Frontal cortex (tissue), 4 donors: ENCODE measurements around the gene EFCAB6. TPM values are rescaled to one million over a fixed set of nuclear protein-coding genes. Genes with fewer than 3 reads are reported as not detected.

Source experiments
- DNase-seq, 2 donors: peaks; one replicate each; pipeline ENCODE4 v3.0.0; 2012; ENCODE audit warnings: low spot score in 2 of 2
- FAIRE-seq: peaks from 2 replicates; lab custom pipeline; 2012; peaks lifted over from hg19 to GRCh38; lab: Jason Lieb, UNC
- total RNA-seq: library from RNA; depleted of rRNA; stranded (reverse); fragments of >200 nt; gene quantifications from one replicate; pipeline ENCODE4 v1.2.3, GENCODE V29; 2014
- donor health status: control.
- donor health status: control.
- donor health status: control.

The EFCAB6 gene
- total RNA-seq, 1 donor from 2014 or later, result 9.4 TPM

DNA sequence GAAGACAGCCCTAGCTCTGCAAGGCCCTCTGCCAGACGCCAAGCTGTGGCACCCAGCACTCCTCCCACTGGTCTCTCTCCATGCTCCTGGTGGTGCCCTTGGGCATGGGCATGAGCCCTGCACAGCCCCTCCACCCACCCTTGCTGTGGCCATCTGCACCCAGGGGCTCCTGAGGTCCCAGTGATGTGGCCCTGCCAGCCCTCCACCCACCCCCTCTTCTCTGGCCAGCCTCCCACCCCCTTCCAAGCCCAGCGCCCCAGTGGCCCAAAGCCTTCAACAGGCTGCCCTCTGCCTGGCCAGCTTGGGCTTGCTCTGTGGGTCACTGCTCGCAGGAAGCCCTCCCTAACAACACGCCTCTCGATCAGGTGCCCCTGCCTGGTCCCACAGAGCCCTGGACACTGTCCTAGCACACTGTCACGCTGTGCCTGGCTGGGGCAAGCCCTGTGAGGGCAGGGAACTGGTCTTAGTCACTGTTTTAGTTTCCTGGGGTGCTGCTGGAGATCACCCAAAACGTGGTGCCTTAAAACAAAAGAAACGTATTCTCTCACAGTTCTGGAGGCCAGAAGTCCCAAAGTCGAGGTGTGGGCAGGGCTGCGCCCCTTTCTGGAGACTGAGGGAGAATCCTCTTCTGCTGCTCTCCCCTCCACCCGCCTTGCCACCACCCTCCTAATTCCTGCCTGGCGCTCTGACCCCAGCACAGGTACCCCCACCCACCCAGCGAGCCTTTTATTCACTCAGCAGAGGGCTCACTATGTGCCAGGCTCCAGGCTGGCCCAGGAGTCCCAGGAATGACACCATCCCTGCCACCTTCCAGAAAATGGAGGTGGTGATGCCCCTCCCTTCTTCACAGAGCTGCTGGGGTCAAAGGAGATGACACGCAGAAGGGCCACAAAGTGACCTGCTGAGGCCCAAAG is 35.5 kb upstream of the EFCAB6 start:
- no peak for FAIRE-seq
- no peak for DNase-seq

- FAIRE-seq (no peak), DNase-seq (no peak)
These were observed 34.9 kb upstream of the EFCAB6 start for GRCh38 chr22:43846966-43847365.

- no peak for DNase-seq
- FAIRE-seq, result no peak
These were observed 33.9 kb upstream of the EFCAB6 start for GRCh38 chr22:43845981-43846380.

- no peak for DNase-seq
- no peak for FAIRE-seq
These were observed 32.7 kb upstream of the EFCAB6 start for GRCh38 chr22:43844560-43845545.

DNA sequence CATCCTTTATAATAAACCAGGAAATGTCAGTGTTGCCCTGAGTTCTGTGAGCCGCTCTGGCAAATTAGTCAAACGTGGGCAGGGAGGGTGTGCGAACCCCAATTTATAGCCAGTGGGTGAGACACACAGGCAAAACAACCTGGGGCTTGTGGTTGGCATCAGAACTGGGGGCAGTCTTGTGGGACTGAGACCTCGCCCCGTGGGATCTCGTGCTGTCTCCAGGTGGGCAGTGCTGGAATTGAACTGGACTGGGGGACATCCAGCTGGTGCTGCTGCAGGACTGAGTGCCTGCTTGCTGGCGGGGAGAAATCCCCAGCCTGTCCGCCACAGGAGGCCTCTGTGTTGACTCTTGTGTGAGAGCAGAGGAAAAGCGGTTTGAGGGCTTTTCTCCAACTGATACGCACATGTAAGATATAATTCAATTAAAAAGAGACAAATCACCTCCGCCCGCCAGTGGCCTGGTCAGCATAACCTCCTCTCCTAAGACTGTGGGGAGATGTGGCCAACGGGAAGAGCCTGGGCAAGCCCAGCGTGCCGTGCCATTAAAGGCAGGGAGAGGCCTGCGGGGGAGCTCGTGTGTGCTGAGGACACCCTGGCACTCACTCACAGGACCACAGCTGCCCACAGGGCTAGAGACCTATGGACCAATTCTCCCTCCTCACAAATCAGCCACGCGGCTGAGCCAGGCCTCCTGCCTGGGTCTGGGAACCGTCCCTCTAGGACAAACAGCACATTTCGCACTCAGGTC is 31.9 kb upstream of the EFCAB6 start:
- FAIRE-seq (no peak), DNase-seq (no peak)

DNA sequence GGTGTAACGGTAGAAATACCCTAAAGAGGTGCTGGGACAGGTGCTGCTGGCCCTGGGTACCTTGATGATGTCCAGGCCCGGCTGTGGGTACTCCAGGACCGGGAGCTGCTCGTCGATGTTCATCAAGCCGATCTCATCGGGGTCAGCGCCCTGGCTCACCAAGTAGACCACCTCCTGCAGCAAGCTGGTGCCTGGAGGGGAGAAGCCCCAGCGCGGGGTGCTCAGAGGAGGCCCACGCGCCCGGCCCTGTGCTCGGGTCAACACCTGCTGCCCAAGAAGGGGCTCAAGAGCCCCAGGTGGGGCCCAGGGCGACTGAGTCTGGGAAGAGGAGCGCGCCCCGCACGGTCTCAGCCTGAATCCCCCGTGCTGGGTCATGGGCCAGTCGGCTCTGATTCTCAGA is 29.6 kb upstream of the EFCAB6 start:
- FAIRE-seq (no peak), DNase-seq (no peak)

DNA sequence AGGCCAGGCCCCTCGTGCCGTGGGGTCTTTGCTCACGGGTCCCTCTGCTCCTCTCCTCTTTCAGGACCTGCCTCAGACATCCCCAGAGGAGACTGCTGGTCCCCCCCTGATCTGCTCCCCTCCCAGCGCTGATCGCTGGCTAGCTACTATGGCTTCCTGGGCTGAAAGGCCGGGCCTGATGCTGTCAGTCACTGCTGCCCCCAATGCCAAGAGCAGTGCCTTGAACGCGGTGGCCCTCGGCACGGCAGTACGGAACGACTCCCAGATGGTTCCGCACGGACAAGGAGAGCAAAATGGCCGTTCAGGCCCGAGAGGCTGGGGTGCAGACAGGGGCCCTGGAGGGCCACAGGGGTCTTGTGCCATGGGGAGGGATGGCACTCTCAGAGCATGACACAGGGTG is 28.7 kb upstream of the EFCAB6 start:
- no peak for FAIRE-seq
- no peak for DNase-seq

DNA sequence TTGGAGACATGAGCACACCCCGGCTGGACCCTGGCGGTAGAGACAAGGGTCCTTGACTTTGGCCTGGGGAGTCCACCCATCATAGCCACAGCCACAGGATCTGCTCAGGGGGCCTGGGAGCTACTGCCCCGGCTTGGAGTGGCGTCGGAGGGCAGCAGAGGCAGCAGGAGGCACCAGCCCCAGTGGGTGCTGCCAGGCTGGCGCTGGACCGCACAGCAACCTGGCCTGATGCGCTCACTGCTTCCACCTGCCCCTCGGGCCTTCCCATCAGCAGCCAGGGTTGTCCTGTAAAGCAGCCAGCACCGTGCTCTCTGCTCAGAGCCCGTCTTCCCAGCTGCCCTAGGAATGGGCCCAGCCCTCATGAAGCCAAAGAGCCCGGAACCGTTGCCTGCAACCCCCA is 28.3 kb upstream of the EFCAB6 start:
- no peak for FAIRE-seq

GRCh38 chr22:43839781-43840180 is 27.7 kb upstream of the EFCAB6 start:
- no peak for FAIRE-seq
- DNase-seq, result no peak

More for the DNA sequence above, 28.3 kb upstream of the EFCAB6 start:
- DNase-seq, result no peak

- FAIRE-seq, result no peak
- no peak for DNase-seq
These were observed 26.6 kb upstream of the EFCAB6 start for GRCh38 chr22:43838571-43839307.

GRCh38 chr22:43838161-43838560 is 26.1 kb upstream of the EFCAB6 start:
- no peak for FAIRE-seq

DNA sequence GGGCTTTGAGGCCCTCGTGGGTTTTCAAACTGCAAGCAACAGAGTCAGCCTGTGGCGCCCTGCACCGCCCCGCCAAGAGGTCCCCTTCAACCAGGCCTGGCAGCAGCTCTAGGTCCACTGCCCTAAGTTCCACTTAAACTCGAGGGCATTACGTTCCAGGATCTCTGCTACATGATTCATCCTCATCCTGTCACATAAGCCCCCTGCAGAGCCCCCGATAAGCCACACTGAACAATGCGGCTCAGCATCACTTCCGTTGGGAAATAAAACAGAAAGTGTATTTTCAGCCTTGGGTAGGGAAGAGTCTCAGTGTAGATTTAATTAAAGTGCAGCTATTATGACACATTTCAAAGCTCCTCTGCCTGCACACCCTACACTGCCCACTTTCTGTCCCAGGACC is 25.6 kb upstream of the EFCAB6 start:
- DNase-seq (no peak), FAIRE-seq (no peak)

More at GRCh38 chr22:43838161-43838560, 26.1 kb upstream of the EFCAB6 start:
- DNase-seq, result no peak

- DNase-seq (no peak), FAIRE-seq (no peak)
These were observed 23.6 kb upstream of the EFCAB6 start for GRCh38 chr22:43835736-43836135.

DNA sequence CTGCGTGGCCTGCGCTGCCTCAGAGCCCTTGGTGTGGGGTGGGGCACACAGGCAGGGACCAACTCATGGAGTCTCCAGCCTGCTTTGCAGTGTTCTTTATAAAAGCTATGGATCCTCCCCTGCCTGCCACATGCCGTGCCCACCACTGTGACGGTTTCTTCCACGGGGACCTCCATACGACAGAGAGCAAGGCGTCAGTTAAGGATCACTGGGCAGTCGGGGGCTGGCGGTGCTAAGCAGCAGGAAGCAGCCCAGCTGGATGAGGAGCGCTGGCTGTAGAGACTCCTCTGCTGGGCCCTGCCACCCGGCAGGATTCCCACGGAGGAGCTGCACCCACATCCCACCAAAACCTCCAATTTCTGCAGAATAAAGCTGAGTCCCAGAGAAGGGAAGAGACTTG is 23.1 kb upstream of the EFCAB6 start:
- FAIRE-seq, result no peak
- no peak for DNase-seq

DNA sequence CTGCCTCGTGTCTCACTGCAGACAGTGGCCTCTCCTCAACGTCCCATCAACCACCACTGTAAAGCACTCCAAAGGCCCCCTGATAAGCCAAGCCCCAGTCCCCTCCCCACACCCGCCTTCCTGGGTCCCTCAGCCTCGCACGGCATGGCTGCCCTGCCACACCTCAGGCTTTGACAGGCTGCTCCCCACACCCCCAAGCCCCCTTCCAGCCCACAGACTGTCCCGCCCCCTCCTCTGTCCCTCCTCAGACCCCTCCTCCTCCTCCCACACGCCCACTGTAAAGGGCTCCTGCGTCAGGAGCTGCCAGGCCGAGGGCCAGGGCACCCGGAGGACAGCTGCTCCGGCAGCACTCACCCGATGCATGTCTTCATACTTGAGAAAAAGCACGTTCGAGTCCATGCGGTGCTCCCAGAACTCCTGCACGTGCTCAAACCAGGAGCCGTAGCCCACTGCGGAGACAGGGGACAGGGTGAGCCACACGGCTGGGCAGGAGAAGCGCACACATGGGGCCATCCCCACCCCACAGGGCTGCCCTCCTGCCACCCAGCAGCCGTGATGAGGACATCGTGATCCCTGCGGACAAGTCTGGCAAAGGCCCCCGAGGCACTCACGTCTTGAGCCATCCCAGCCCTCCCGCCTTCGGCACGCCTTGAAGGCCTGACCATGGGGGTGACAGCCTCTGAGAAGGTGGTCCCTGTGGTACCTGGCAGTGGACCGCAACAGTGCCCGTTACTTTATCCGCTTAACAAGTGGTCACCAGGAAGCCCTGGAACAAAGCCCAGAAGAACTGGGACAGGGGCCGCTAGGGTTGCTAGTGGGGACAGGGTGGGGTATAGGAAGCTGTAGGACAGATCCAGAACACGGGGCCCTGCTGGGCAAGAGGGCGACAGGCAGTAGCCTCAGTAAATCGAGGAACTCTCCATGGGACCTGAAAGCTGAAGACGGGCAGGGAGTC is 21.5 kb upstream of the EFCAB6 start:
- FAIRE-seq, result no peak
- DNase-seq, result no peak

DNA sequence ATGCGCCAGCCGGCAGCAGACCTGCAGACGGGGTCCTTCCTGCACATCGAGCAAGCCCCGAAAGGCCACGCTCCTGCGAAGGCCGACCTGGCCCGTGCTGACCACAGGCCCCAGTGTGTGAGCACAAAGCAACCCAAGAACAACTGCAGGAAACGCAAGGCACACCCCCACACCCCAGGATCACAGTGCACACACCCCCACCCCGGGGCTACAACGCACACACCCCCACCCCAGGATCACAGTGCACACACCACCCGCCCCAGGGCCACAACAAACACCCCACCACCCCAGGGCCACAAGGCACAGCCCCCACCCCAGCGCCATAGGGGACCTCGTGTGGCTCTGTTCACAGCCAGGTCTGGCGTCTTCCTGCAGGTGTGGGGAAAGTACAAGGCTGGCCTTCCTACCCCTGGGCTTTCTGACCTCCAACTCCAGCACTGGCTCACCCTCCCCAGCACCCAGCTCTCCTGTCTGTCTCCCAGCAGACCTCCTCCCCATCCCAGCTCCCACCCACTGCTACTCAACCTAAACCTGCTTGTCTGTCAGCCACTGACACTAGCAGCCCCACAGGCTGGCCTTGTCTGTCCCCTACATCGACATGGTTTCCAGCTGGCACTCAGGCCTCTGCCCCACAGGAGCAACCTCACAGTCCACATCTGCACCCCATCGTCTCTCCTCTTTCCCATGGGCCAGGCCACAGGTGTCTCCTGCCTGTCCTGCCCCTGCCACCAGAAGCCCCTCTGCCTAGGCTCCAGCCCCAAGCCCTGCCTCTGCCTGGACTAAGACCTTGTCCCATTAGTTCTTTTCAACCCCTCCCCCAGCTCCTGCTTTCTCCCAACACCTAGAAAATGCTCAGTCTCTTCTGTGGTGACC is 20.5 kb upstream of the EFCAB6 start:
- DNase-seq (no peak), FAIRE-seq (no peak)
